ENCODE results near the gene DNASE2B. TPM values are rescaled to one million over a fixed set of nuclear protein-coding genes. Genes with fewer than 3 reads are reported as not detected.
A peak's percentile ranks its signal among the peaks of the same experiment; 100 is the strongest.

The DNASE2B gene
- total RNA-seq, 1 experiment from 2014 or later = not detected

- no peak for DNase-seq (ENCODE audit: low spot score)
Observed at GRCh38 chr1:84374991-84375696, 23.1 kb upstream of the DNASE2B start.

DNA sequence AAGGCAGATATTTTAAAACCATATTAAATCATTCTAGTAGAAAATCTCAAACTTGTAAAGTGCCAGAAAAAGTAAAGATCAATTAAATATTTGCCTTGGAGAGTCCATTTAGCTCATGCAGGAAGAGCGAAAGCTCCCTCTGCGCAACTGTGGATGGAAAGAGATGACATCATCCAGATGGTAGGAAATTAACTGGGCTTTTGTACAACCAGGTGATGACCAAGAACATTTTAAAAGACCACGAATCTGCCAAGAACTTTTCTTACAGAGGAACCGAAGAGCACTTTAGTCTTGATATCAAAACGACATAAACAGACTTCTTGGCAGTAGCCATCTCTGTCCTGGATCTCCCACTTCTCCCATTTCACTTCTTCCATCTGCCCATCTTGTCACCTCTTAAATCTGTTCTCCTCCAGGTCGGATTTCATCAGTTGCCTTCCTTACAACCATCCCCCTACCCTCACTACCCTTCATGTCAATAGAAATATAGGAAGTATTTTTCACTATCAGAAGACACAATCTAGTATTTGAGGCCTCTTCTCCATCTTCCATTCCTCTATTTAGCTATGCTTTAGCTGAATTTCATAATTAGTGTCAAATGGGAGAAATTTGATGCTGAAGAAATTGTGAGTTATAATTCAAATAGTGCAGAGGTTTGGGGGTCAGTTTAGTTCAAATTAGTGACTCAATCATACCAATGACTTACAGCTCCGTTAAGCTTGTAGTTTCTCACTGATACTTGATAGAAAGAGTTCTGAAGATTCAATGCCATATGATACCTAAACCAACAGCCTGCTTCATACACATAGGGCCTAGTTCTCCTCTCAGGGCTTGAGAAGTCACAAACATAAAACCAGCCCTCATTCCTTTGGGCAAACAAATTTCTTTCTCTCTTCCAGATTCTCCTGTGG lies 22.0 kb upstream of the DNASE2B start:
- DNase-seq (ENCODE audit: low spot score) = no peak

- DNase-seq (ENCODE audit: low spot score) = no peak
Observed at GRCh38 chr1:84377480-84378095, 20.7 kb upstream of the DNASE2B start.

GRCh38 chr1:84379138-84379916 lies 19.0 kb upstream of the DNASE2B start:
- DNase-seq (ENCODE audit: low spot score) = no peak

GRCh38 chr1:84379917-84380180 lies 18.4 kb upstream of the DNASE2B start:
- no peak for DNase-seq (ENCODE audit: low spot score)

DNA sequence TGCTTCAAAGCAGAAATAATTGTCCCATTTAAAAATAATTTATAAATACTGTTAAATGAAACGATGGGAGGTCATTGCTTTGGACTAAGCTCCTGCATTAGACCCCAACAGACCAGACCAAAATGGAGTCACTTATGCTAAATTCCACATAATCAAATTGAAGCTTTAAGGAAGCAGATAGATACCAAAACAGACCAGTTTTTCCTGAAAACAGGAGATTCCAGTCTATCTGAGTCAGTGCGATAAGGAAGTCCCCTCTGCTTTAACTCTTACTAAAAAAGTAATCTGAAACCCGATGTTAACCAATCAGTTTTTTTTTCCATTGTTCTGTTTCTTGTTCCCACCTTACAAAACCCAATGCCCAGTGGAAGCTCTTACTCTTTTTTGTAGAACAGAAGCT lies 16.2 kb upstream of the DNASE2B start:
- no peak for DNase-seq (ENCODE audit: low spot score)

DNA sequence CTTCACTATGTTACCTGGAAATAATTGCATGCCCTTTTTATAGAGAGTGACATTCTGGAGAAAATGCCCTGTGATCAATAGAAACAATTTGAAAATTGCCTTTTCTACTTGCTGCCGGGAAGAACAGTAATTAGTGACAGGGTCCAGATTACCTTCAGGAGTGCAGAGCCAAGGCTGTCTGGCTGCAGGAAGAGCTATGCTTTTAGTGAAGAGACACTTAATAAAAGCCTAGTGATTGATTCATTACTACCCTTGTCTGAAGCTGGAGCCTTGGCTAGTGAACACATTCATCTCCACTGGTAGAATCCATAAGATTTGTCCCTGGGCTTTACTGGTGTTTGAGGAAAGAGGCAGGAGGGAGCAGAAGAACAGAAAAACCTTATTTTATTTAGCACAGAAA lies 12.9 kb upstream of the DNASE2B start:
- no peak for DNase-seq (ENCODE audit: low spot score)

DNA sequence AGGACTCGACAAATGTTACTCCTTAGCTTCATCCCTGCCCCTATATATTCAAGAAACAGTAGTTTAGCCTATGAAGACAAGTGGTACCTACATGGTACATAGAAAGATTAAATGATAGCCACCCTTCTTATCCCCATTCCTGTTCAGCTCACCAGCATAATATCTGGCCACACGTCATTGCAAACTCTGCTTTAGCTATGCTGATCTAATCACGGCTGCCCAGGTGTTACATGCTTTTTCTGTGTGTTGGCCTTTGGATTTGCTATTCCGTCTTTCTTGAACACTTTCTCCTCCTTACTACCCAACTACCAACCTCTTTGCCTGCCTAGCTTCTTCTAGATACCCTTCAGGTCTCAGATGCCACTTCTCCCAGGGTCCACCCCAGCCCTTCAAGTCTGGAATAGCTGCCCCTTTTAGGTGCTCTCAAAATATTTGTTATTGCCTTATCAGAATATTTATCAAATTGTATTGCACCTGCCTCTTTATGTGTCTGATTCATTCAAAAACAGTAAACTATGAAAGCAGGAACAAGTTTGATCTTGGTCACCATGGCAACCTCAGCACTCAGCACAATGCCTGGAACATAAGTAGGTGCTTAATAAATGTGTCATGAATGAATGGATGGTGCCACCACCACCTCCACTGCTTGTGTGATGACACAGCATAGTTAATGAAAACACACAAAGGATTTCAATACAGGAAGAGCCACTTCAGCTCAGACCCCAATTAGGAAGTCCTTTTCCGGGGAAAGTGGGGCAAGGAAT lies 11.4 kb upstream of the DNASE2B start:
- DNase-seq (ENCODE audit: low spot score) = no peak

GRCh38 chr1:84387480-84388163 lies 10.7 kb upstream of the DNASE2B start:
- DNase-seq (ENCODE audit: low spot score) = no peak

DNA sequence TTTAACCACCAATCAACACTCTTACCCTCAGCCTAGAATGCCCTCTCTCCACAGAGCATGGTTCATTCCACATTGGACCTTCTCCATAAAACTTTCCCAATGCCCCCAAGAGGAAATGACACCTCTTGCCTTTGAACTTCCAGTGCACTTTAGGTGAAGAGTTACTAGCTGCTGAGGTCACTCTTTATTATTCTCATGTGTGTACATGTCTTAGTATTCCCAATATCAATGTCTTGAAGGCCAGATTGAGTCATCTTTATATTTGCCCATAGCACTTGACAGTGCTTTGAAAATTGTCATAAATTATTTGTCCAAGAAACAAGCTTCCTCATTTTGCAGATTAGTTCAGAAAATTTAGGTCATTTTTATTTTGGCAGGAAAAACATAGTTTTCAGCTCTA lies 8.1 kb upstream of the DNASE2B start:
- DNase-seq (ENCODE audit: low spot score) = no peak

GRCh38 chr1:84401156-84401555 lies 2.9 kb downstream of the DNASE2B start:
- DNase-seq (ENCODE audit: low spot score) = no peak

GRCh38 chr1:84402060-84402459 lies 3.8 kb downstream of the DNASE2B start:
- DNase-seq (ENCODE audit: low spot score) = no peak

DNA sequence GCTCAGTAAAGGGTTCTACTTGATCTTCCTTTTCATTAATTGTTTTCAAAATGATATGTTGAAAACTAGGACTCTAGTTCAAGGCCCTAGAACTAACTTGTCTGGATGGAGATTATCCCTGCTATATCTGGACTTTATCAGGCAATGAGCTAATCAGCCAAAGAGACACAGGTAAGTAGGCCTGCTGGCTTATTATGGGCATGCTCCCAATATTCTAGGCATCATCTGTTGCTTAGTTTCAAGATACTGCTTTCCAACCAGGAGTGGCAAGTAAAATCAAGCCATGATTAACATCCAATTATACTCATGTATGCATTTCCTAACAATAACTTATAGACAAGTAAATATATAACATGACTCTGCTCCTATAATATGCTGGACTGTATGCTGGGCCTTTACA lies 4.2 kb downstream of the DNASE2B start:
- no peak for DNase-seq (ENCODE audit: low spot score)

GRCh38 chr1:84403347-84403746 lies 5.1 kb downstream of the DNASE2B start:
- DNase-seq (ENCODE audit: low spot score) = no peak

- peak; percentile 5 for DNase-seq (ENCODE audit: low spot score)
Observed at GRCh38 chr1:84406346-84406861, 8.1 kb downstream of the DNASE2B start.

- no peak for DNase-seq (ENCODE audit: low spot score)
Observed at GRCh38 chr1:84407524-84407923, 9.2 kb downstream of the DNASE2B start.

DNA sequence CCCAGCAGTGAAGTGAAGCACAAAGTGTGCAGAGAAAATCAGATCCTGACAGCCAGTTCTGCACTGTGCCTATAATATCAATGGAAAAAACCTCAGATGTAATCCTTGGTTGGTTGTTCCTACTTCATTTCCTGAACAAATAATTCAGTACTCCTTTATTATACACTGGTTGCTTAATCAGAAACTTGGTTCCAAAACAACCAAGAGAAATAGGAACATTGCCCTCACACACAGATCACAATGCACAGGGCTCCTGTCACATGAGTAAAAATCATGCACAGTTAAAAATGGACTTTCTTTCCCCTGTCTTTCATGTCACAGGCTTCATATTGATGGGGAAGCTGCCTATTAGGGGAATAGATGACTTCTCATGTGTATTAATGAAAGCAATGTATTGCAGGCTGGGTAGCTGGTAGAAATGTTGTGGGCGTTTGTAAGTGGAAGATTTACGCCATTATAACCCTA lies 9.7 kb downstream of the DNASE2B start:
- no peak for DNase-seq (ENCODE audit: low spot score)

DNA sequence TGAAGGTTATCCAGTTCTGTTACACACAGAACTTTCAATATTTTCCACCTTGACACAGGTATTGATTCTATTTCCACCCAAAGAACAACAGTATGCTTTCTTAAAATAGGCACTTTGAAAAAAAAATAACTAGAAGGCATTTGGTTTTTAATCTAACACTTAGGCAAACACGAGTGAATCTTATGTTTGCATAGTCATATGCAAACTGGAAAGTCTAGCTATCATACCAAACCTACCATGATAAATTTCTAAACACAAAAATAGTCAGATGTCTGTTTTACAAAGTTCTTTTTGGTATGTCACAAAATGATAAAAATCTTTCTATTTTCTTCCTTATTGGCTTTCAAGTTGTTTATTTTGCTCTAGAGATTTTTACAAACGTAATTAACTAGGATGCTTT lies 11.6 kb downstream of the DNASE2B start:
- no peak for DNase-seq (ENCODE audit: low spot score)

DNA sequence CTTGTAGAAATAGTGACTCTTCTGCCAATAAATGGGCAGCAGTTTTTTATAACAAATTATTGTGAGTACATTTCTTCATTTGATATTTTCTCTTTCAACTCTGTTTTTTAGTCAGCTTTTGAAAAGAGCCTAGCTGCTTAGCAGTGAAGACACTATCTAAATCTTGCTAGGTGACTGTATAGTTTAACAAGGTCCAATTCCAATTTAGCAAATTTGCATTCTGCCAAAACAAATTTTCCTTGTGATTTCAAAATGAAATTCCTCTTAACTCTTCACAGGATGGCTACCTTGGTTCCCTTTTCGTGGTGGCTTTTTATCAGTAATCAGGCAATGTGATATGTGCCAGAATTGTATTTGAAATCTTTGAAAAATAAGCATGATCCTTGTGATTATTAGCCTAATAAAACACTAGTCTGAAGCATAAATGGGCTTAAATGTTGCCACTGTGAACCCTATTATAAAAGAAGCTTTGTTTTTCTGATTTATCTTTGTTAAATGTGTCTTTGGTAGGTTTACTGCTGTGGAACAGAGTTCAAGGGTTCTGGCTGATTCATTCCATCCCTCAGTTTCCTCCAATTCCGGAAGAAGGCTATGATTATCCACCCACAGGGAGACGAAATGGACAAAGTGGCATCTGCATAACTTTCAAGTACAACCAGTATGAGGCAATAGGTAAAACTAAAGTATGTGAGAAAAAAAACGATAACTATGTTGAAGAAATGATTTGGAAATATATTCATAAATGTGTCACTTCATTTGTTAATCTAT lies 12.2 kb downstream of the DNASE2B start:
- DNase-seq (ENCODE audit: low spot score) = no peak
